ENCODE measurements around the gene SMARCA2.

DNA sequence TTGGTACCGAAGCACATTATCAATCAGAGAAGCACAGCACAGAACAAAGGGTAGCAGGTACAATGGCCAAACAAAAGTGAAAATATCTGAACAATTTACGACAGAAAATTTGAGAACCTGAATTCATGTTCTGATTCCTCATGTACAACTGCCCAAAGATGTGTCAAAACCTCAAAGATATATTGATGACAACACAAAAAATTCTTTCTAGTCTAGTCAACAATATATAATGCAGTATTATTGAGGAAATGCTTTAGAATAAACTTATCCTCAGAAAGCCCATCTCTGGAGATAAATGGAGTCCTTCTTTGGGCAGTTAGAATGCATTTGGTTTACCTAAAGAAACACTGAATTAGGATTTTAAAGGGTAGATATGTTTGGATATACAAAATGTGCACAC lies 6.8 kb upstream of the SMARCA2 start:
- TF ChIP-seq, protein P1, sequence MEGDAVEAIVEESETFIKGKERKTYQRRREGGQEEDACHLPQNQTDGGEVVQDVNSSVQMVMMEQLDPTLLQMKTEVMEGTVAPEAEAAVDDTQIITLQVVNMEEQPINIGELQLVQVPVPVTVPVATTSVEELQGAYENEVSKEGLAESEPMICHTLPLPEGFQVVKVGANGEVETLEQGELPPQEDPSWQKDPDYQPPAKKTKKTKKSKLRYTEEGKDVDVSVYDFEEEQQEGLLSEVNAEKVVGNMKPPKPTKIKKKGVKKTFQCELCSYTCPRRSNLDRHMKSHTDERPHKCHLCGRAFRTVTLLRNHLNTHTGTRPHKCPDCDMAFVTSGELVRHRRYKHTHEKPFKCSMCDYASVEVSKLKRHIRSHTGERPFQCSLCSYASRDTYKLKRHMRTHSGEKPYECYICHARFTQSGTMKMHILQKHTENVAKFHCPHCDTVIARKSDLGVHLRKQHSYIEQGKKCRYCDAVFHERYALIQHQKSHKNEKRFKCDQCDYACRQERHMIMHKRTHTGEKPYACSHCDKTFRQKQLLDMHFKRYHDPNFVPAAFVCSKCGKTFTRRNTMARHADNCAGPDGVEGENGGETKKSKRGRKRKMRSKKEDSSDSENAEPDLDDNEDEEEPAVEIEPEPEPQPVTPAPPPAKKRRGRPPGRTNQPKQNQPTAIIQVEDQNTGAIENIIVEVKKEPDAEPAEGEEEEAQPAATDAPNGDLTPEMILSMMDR (IDR thresholded peaks at IDR 0.05), result no peak
- TF ChIP-seq EP300 (IDR thresholded peaks at IDR 0.05), result no peak
